BJ (cell line): ENCODE data around the gene HRK. TPM values are rescaled to one million over a fixed set of nuclear protein-coding genes. Genes with fewer than 3 reads are reported as not detected.

Experiments
- CTCF ChIA-PET: fragments of 350-600 bp; formaldehyde crosslinking; extraction: SDS; loops from one replicate; lab custom pipeline; 2021; ENCODE audit warnings: antibody characterized with exemption, inconsistent platforms; lab: Yijun Ruan, JAX
- POLR2A ChIA-PET: fragments of 300-600 bp; sonication (Branson Sonifier 250); formaldehyde crosslinking; extraction: SDS; loops from one replicate; lab custom pipeline; 2021; ENCODE audit warnings: antibody characterized with exemption; lab: Charles Lee
- DNase-seq: peaks from one replicate; pipeline ENCODE4 v3.0.0-alpha.2; 2011; ENCODE audit warnings: low read depth
- H3K27me3 ChIP-seq: 2 replicates; pipeline ENCODE4 v1.6.0; 2011; ENCODE audit warnings: low read length; ENCODE audit not compliant: control insufficient read depth, insufficient read depth
- H3K36me3 ChIP-seq: 2 replicates; pipeline ENCODE4 v1.5.1; 2011; ENCODE audit warnings: low read length; ENCODE audit not compliant: control insufficient read depth, insufficient read depth
- H3K4me3 ChIP-seq: 2 replicates; pipeline ENCODE4 v1.5.1; 2011; ENCODE audit warnings: low read depth, mild to moderate bottlenecking, control low read depth, low read length
- CTCF ChIP-seq: IDR thresholded peaks from 2 replicates; pipeline ENCODE4 v1.5.1; 2011; ENCODE audit warnings: low read depth, mild to moderate bottlenecking, control low read depth, inconsistent platforms, low read length, moderate library complexity; ENCODE audit not compliant: insufficient read depth
- polyA plus RNA-seq: library from polyadenylated mRNA; depleted of rRNA; stranded (reverse); fragments of >200 nt; gene quantifications from 2 replicates; pipeline ENCODE4 v1.2.3, GENCODE V29; 2011

Gene HRK
- polyA plus RNA-seq, 1 experiment, result not detected

DNA sequence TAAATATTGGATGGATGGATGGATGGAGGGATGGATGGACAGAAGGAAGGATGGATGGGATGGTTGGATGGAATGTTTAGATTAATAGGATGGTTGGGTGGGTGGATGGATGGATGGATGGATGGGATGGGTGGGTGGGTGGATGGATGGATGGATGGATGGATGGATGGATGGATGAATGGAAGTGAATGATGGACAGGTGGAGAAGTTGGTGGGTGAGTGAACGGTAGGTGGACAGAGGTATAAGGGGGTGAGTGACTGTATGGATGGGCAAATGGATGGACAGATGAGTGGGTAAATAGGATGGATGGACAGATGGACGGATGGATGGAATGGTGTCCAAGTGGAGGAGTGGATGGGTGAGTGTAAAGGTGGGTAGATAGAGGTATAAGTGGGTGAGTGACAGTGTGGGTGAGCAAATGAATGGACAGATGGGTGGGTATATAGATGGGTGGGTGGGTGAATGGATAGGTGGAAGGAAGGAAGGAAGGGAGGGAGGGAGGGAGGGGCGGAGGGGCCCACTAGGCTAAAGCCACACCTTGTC is 41.9 kb downstream of the HRK start:
- Histone ChIP-seq H3K4me3 (no peak overlapping the region), H3K36me3 (no peaks in the 10 kb centered on the region), H3K27me3 (no peaks in the 10 kb centered on the region)
- ChIA-PET POLR2A (no interaction called here), CTCF (no interaction called here)
- no peak for DNase-seq
- no peak for TF ChIP-seq CTCF

DNA sequence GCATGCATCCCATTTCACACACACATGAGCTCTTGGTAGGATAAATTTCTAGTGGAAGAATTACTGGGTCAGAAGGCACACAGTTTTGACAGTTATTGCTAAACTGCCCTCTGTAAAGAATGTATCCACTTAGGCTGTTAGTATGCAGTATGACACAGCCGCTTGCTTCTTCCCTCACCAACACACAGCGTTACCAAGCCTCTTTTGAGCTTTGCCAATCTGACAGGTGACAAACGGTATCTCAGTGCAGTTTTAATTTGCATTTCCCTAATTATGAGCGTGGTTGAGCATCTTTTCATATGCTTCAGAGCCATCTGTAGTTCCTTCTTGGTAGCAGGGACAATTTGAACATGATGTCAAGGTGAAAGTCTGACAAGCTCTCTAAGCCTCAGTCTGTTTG is 42.9 kb downstream of the HRK start:
- CTCF ChIA-PET, result interaction anchor here (0.8 to 1.5 kb wide), 2 partner anchors 10 to 16 kb away, joined by 4 to 7 read pairs; no protein-coding TSS in a partner anchor
- Histone ChIP-seq H3K27me3 (no peaks in the 10 kb centered on the region), H3K4me3 (no peak overlapping the region), H3K36me3 (no peaks in the 10 kb centered on the region)
- POLR2A ChIA-PET, result no interaction called here
- no peak for TF ChIP-seq CTCF
- DNase-seq, result no peak

- ChIA-PET POLR2A (no interaction called here), CTCF (interaction anchor here (1.5 kb wide), 1 partner anchor 17 kb away, joined by 4 read pairs; no protein-coding TSS in a partner anchor)
- TF ChIP-seq CTCF, result no peak
- no peaks in the 10 kb centered on the region for H3K27me3 ChIP-seq
- no peaks in the 10 kb centered on the region for H3K36me3 ChIP-seq
- H3K4me3 ChIP-seq, result no peak overlapping the region
- DNase-seq, result no peak
These were observed 44.1 kb downstream of the HRK start for GRCh38 chr12:116837097-116837496.

DNA sequence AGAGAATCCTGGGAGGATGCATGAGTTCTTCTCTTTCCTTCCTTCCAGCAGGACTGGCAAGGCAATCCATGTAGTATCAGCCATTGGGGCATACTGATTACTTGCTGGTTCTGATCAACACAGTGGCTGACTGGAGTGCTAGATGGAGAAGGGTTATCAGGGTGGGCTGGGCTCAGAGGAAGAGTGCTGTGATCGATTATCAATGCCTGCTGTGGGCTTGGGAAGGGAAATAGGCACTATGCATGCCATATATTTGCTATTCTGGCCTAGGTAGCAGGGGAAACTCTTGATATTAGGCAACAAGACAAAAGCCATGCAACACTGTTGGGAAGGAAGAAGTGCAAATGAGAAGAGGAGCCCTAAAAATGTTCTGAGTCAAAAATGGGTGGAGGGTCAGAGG is 45.8 kb downstream of the HRK start:
- Histone ChIP-seq H3K36me3 (no peaks in the 10 kb centered on the region), H3K4me3 (no peak overlapping the region), H3K27me3 (no peaks in the 10 kb centered on the region)
- no peak for TF ChIP-seq CTCF
- ChIA-PET CTCF (interaction anchor here (1.5 kb wide), 1 partner anchor 47 kb away, joined by 3 read pairs; no protein-coding TSS in a partner anchor), POLR2A (no interaction called here)
- DNase-seq, result no peak

DNA sequence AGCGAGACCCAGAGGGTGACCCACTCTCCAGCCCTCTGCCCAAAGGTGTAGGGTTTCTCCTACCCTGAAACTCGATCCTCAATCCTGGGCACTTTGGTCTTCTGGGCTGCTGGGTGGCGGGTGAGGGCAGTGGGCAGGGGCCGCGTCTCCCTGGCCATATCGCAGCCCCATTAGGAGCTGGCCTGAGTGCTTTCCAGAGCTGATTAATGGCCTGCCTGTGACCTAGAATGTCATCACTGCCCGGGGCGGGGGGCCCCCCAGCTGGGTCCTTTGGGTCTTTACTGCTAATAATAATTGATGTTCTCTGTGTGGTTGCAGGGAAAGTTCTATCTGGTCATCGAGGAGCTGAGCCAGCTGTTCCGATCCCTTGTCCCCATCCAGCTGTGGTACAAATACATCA is 47.8 kb downstream of the HRK start:
- CTCF ChIA-PET, result interaction anchor here (1.8 kb wide), 1 partner anchor 30 kb away, joined by 4 read pairs; no protein-coding TSS in a partner anchor
- POLR2A ChIA-PET, result no interaction called here
- H3K36me3 ChIP-seq, result no peaks in the 10 kb centered on the region

More for the DNA sequence above, 47.8 kb downstream of the HRK start:
- no peak for DNase-seq
- no peaks in the 10 kb centered on the region for H3K27me3 ChIP-seq
- TF ChIP-seq CTCF, result no peak
- H3K4me3 ChIP-seq, result no peak overlapping the region
